Measurements from ENCODE around the gene ABCG1.
A peak's percentile ranks its signal among the peaks of the same experiment; 100 is the strongest.

ABCG1 gene

GRCh38 chr21:42337830-42338728 is 119.1 kb downstream of the ABCG1 start:
- no peaks in the 10 kb centered on the region for H3K27me3 Mint-ChIP-seq
- peak; percentile 84 for DNase-seq
- H3K27ac Mint-ChIP-seq: no peak overlapping the region
- H3K4me3 Mint-ChIP-seq: no peak overlapping the region
- no peaks in the 10 kb centered on the region for H3K9me3 Mint-ChIP-seq
- H3K36me3 Mint-ChIP-seq (ENCODE audit: low read depth): no peaks in the 10 kb centered on the region
- peaks cover 14% of the 10 kb centered on the region for H3K4me1 Mint-ChIP-seq (ENCODE audit: low read depth)

GRCh38 chr21:42338729-42339715 is 120.1 kb downstream of the ABCG1 start:
- Mint-ChIP-seq H3K4me3 (no peak overlapping the region), H3K36me3 (ENCODE audit: low read depth) (no peaks in the 10 kb centered on the region), H3K27me3 (no peaks in the 10 kb centered on the region), H3K4me1 (ENCODE audit: low read depth) (peaks cover 14% of the 10 kb centered on the region), H3K9me3 (no peaks in the 10 kb centered on the region), H3K27ac (no peak overlapping the region)
- peak; percentile 28 for DNase-seq

- H3K4me1 Mint-ChIP-seq (ENCODE audit: low read depth): peaks cover 14% of the 10 kb centered on the region
These were observed 121.5 kb downstream of the ABCG1 start for GRCh38 chr21:42340187-42341050.

GRCh38 chr21:42341776-42342542 is 123.0 kb downstream of the ABCG1 start:
- H3K9me3 Mint-ChIP-seq: no peaks in the 10 kb centered on the region
- H3K4me1 Mint-ChIP-seq (ENCODE audit: low read depth): peaks cover 14% of the 10 kb centered on the region
- no peak for DNase-seq
- no peak overlapping the region for H3K4me3 Mint-ChIP-seq
- H3K27me3 Mint-ChIP-seq: no peaks in the 10 kb centered on the region
- no peak overlapping the region for H3K27ac Mint-ChIP-seq
- H3K36me3 Mint-ChIP-seq (ENCODE audit: low read depth): no peaks in the 10 kb centered on the region

More at GRCh38 chr21:42340187-42341050, 121.5 kb downstream of the ABCG1 start:
- Mint-ChIP-seq H3K27ac (no peak overlapping the region), H3K36me3 (ENCODE audit: low read depth) (no peaks in the 10 kb centered on the region), H3K4me3 (no peak overlapping the region), H3K27me3 (no peaks in the 10 kb centered on the region), H3K9me3 (no peaks in the 10 kb centered on the region)
- DNase-seq: peak; percentile 17

DNA sequence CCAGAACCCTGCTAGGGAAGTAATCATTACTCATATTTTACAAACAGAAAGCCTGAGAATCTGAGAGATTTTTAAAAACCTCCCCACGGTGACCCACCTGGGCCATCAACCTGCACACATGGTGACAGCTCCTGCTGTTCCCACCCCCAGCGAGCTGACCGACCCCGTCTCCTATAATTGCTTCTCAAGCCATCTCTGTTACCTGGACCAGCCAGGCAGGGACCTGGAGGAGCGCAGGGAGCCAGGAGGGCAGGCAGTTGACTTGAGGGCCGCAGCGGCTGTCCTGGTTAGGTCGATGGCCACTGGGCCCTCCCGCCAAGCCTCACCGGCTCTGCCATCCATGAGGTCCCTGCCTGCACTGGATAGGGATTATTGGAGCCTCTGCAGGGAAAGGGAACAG is 124.2 kb downstream of the ABCG1 start:
- H3K4me3 Mint-ChIP-seq: no peak overlapping the region
- H3K4me1 Mint-ChIP-seq (ENCODE audit: low read depth): peaks cover 5% of the 10 kb centered on the region
- H3K36me3 Mint-ChIP-seq (ENCODE audit: low read depth): no peaks in the 10 kb centered on the region
- H3K27me3 Mint-ChIP-seq: no peaks in the 10 kb centered on the region
- no peak overlapping the region for H3K27ac Mint-ChIP-seq
- no peak for DNase-seq
- H3K9me3 Mint-ChIP-seq: no peaks in the 10 kb centered on the region

DNA sequence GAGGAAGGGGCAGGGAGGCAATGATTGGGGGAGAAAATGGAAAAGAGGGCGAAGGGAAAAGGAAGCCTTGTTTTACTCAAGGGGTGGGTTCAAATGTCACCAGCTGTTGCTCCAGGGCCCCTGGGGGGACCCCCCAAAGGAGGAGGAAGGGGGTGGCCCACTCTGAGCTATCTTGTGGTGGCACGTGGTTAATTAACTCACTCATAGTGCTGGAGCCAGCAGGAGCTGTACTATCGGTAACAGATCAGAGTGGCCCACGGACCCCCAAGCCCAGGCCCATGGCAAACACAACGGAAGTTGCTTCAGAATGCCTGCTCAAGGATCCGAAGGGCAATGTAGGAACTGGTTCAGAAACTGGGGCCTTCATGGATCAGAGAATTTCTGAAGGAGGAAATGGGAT is 124.6 kb downstream of the ABCG1 start:
- H3K4me1 Mint-ChIP-seq (ENCODE audit: low read depth): peaks cover 2% of the 10 kb centered on the region
- H3K27me3 Mint-ChIP-seq: no peaks in the 10 kb centered on the region
- H3K4me3 Mint-ChIP-seq: no peak overlapping the region
- H3K36me3 Mint-ChIP-seq (ENCODE audit: low read depth): no peaks in the 10 kb centered on the region
- DNase-seq: peak; percentile 18
- H3K9me3 Mint-ChIP-seq: no peaks in the 10 kb centered on the region
- no peak overlapping the region for H3K27ac Mint-ChIP-seq

- H3K36me3 Mint-ChIP-seq (ENCODE audit: low read depth): no peaks in the 10 kb centered on the region
- H3K27me3 Mint-ChIP-seq: no peaks in the 10 kb centered on the region
- H3K27ac Mint-ChIP-seq: no peak overlapping the region
- peaks cover 2% of the 10 kb centered on the region for H3K4me1 Mint-ChIP-seq (ENCODE audit: low read depth)
- H3K9me3 Mint-ChIP-seq: no peaks in the 10 kb centered on the region
- H3K4me3 Mint-ChIP-seq: no peak overlapping the region
- DNase-seq: peak; percentile 23
These were observed 125.1 kb downstream of the ABCG1 start for GRCh38 chr21:42343963-42344510.

DNA sequence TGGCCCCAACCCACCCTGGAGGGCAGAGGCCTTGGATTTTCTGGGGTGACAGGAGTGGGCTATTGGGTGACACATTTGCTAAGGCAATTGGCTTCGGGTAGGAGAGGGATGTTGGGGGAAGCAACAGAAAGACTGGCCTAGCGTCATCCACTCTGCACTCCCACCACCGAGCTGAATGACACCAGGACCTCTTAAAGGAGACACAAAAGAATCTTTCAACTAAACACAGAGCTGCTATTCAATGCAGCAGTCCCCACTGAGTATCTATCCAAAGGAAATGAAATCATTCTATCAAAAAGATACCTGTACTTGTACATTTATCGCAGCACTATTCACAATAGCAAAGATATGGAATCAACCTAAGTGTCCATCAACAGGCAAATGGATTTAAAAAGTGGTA is 125.7 kb downstream of the ABCG1 start:
- H3K4me3 Mint-ChIP-seq: no peak overlapping the region
- DNase-seq: no peak
- no peaks in the 10 kb centered on the region for H3K9me3 Mint-ChIP-seq
- H3K27me3 Mint-ChIP-seq: no peaks in the 10 kb centered on the region
- no peak overlapping the region for H3K27ac Mint-ChIP-seq
- no peaks in the 10 kb centered on the region for H3K4me1 Mint-ChIP-seq (ENCODE audit: low read depth)
- H3K36me3 Mint-ChIP-seq (ENCODE audit: low read depth): no peaks in the 10 kb centered on the region

DNA sequence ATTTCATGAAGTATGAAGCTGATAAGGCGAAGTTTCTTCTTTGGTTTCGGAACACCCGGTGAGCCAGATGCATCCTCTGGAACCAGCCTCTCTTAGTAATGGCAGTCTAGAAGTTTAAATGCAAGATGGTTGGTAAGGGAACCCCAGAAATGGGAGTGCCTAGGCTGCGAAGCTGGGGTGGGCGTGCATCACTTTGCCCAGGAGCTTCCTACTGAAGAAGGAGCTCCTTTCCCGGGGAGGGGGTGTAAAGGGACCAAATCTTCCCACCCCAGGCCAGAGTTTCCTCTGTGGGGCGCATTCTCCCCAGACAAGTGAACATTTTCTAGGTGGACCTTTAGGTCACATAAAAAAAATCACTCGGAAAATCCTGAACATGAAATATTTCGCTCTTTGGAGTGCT is 127.5 kb downstream of the ABCG1 start:
- Mint-ChIP-seq H3K9me3 (no peaks in the 10 kb centered on the region), H3K27me3 (no peaks in the 10 kb centered on the region), H3K36me3 (ENCODE audit: low read depth) (no peaks in the 10 kb centered on the region), H3K27ac (no peak overlapping the region), H3K4me1 (ENCODE audit: low read depth) (no peaks in the 10 kb centered on the region), H3K4me3 (no peak overlapping the region)
- no peak for DNase-seq
